Measurements from ENCODE around the gene EEFSEC. TPM values are rescaled to one million over a fixed set of nuclear protein-coding genes. Genes with fewer than 3 reads are reported as not detected.

The EEFSEC gene
- total RNA-seq, 1 experiment from 2014 or later, result 21.3 TPM

DNA sequence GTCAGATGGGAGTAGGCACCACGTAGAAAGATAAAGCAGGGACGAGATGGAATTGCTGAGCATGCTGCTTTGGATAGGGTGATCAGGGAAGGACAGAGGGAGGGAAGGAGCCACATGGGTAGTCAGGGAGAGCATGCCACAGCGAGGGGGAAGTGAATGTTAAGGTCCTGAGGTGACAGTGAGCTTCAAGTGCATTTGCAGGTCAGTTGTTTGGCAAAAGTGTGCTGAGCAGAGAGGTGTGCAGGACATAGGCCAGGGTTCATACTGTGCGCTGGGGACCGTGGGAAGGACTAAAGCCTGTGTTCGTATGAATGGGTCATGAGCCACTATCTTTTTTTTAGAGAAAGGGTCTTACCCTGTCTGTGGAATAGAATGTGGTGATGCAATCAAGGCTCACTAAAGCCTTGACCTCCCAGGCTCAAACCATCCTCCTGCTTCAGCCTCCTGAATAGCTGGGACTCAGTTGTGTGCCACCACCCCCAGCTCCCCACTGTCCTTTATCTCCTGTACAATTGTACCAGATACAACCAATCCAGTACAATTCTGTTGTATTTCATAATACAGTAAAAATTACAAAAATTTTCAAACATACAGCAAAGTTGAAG lies 205.9 kb downstream of the EEFSEC start:
- peak in 1 of 2 experiments; percentile 21 for DNase-seq
- Histone ChIP-seq H3K9me2 (ENCODE audit: insufficient read depth) (no peaks in the 10 kb centered on the region), H4K20me1 (ENCODE audit: insufficient read depth) (no peaks in the 10 kb centered on the region), H3K27me3 (ENCODE audit: insufficient read depth, low read depth) (no peaks in the 10 kb centered on the region), H3F3A (ENCODE audit: insufficient read depth, low read depth) (0 out of 2 replicates have a peak, but pooled peaks cover 5% of the 10 kb centered on the region), H3K36me3 (ENCODE audit: low read depth) (no peaks in the 10 kb centered on the region), H3K4me2 (no peak overlapping the region), H3K4me1 (replicated peaks; ENCODE audit: insufficient read depth) (peaks cover 36% of the 10 kb centered on the region), H3K79me2 (ENCODE audit: low read depth) (no peaks in the 10 kb centered on the region), H3K4me3 (no peak overlapping the region), H3K27ac (no peak overlapping the region), H3K9me3 (ENCODE audit: insufficient read depth, low read depth) (no peaks in the 10 kb centered on the region), H2AFZ (no peak overlapping the region)
- ChIA-PET CTCF (no interaction called here), POLR2A (ENCODE audit: unreplicated experiment) (no interaction called here)
- intact Hi-C loops (cut with micrococcal nuclease; ENCODE audit: unreplicated experiment), result no loop called here
- no TSS peak for BruUV-seq (replicated peaks)
- TF ChIP-seq EZH2 (IDR thresholded peaks at IDR 0.05; ENCODE audit: low read depth), result no peak
- TF ChIP-seq, protein P1, sequence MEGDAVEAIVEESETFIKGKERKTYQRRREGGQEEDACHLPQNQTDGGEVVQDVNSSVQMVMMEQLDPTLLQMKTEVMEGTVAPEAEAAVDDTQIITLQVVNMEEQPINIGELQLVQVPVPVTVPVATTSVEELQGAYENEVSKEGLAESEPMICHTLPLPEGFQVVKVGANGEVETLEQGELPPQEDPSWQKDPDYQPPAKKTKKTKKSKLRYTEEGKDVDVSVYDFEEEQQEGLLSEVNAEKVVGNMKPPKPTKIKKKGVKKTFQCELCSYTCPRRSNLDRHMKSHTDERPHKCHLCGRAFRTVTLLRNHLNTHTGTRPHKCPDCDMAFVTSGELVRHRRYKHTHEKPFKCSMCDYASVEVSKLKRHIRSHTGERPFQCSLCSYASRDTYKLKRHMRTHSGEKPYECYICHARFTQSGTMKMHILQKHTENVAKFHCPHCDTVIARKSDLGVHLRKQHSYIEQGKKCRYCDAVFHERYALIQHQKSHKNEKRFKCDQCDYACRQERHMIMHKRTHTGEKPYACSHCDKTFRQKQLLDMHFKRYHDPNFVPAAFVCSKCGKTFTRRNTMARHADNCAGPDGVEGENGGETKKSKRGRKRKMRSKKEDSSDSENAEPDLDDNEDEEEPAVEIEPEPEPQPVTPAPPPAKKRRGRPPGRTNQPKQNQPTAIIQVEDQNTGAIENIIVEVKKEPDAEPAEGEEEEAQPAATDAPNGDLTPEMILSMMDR (conservative IDR thresholded peaks at IDR 0.05), result no peak

DNA sequence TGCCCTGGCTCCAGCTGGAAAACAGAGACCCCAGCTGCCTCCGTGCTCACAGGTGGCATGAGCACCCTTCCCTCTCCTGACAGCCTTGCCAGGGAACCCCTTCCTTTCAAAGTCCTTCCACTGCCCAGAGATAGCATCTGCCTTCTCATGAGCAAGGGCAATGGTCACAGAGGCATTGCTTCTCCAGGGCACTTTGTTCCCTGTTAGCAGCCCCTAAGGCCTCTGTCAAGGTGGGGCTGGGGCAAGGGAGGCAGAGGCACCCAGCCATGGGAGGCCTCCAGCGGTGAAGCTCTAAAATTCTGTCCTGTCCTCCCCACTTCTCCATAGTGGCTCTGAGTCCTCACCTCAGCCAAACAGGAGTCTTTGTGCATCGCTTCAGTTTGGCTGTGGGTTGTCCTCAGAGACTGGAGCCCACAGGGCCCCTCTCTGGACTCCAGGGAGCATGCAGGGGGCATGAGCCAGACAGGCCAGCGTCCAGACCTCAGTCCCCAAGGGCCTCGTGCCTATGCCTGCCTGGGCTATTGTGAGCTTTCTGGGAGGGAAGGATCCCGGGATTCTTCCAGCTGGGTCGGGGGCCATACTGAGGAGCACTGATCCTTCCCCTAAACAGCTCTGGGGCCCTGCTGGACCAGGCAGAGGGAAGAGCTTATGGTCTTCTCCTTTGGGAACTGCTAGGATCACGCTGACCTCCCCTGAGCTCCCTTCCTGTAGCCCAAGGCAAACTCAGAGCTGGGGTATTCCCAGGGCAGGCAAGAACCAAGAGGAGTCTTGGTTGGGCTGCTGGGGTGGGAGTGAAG lies 206.8 kb downstream of the EEFSEC start:
- ChIA-PET POLR2A (ENCODE audit: unreplicated experiment) (interaction anchor here (0.6 to 0.7 kb wide), 2 partner anchors 12 to 206 kb away, joined by 3 to 7 read pairs; no protein-coding TSS in a partner anchor), CTCF (interaction anchor here (0.6 to 1.4 kb wide), 2 partner anchors 24 to 205 kb away, joined by 3 to 4 read pairs; no protein-coding TSS in a partner anchor)
- Histone ChIP-seq H3K36me3 (ENCODE audit: low read depth) (no peaks in the 10 kb centered on the region), H3K27ac (peak overlapping the region; percentile 26; the same call in 1 of the 2 replicates), H3K9me3 (ENCODE audit: insufficient read depth, low read depth) (no peaks in the 10 kb centered on the region), H3K9me2 (ENCODE audit: insufficient read depth) (no peaks in the 10 kb centered on the region), H2AFZ (no peak overlapping the region), H3K4me1 (replicated peaks; ENCODE audit: insufficient read depth) (peaks cover 36% of the 10 kb centered on the region), H3K4me2 (peak overlapping the region; percentile 41; the same call in 1 of the 2 replicates), H3F3A (ENCODE audit: insufficient read depth, low read depth) (0 out of 2 replicates have a peak, but pooled peaks cover 5% of the 10 kb centered on the region), H3K27me3 (ENCODE audit: insufficient read depth, low read depth) (no peaks in the 10 kb centered on the region), H3K79me2 (ENCODE audit: low read depth) (no peaks in the 10 kb centered on the region), H4K20me1 (ENCODE audit: insufficient read depth) (no peaks in the 10 kb centered on the region), H3K4me3 (no peak overlapping the region)
- intact Hi-C loops (cut with micrococcal nuclease; ENCODE audit: unreplicated experiment), result loop anchor here (2.0 kb wide), 1 partner anchor 57 kb away; no protein-coding TSS in a partner anchor
- BruUV-seq (replicated peaks), result no TSS peak
- peak in 1 of 2 experiments; percentile 11 for DNase-seq
- no peak for TF ChIP-seq EZH2 (IDR thresholded peaks at IDR 0.05; ENCODE audit: low read depth)

DNA sequence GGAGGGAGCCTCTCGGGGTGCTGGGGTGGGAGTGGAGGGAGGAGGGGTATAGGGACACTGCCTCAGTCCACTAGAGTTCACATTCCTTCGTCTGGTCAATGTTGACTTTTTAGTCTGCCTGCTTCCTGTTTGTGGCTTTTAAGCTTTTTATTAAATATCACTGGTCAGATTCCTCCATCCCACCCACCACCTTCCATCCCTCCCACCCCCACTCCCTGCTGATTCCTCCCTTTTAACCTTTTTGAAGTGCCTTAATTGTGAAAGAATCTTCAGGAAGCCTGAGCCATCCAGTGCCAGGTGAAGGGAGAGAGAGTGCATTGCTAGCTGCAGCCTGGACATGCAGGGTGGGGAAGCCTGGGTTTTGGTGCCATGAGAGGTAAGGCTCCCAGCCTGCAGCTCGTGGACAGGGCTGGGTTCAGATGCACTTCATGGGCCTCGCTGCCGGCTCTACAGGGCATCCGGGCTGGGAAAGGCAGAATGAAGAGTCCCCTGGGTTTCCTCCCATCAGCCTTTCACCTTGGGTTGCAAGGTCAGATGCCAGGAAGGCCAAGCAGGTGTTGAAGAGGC lies 207.5 kb downstream of the EEFSEC start:
- peaks cover 37% of the 10 kb centered on the region for H3K4me1 ChIP-seq (replicated peaks; ENCODE audit: insufficient read depth)
- no TSS peak for BruUV-seq (replicated peaks)
- H4K20me1 ChIP-seq (ENCODE audit: insufficient read depth), result no peaks in the 10 kb centered on the region
- POLR2A ChIA-PET (ENCODE audit: unreplicated experiment), result interaction anchor here (0.6 to 0.7 kb wide), 3 partner anchors 13 to 207 kb away, joined by 3 to 7 read pairs (median 3); no protein-coding TSS in a partner anchor
- no peaks in the 10 kb centered on the region for H3K9me3 ChIP-seq (ENCODE audit: insufficient read depth, low read depth)
- H3K27me3 ChIP-seq (ENCODE audit: insufficient read depth, low read depth), result no peaks in the 10 kb centered on the region
- no peak overlapping the region for H2AFZ ChIP-seq
- no peak for TF ChIP-seq EZH2 (IDR thresholded peaks at IDR 0.05; ENCODE audit: low read depth)
- TF ChIP-seq, protein P1 (conservative IDR thresholded peaks at IDR 0.05), result no peak
- 0 out of 2 replicates have a peak, but pooled peaks cover 5% of the 10 kb centered on the region for H3F3A ChIP-seq (ENCODE audit: insufficient read depth, low read depth)
- intact Hi-C loops (cut with micrococcal nuclease; ENCODE audit: unreplicated experiment), result loop anchor here (2.0 kb wide), 1 partner anchor 56 kb away; no protein-coding TSS in a partner anchor
- H3K9me2 ChIP-seq (ENCODE audit: insufficient read depth), result no peaks in the 10 kb centered on the region
- H3K4me3 ChIP-seq, result no peak overlapping the region
- H3K27ac ChIP-seq, result peak overlapping the region; percentile 26
- H3K4me2 ChIP-seq, result peak overlapping the region; percentile 41
- CTCF ChIA-PET, result interaction anchor here (1.4 kb wide), 1 partner anchor 23 kb away, joined by 4 read pairs; no protein-coding TSS in a partner anchor
- no peaks in the 10 kb centered on the region for H3K79me2 ChIP-seq (ENCODE audit: low read depth)
- no peaks in the 10 kb centered on the region for H3K36me3 ChIP-seq (ENCODE audit: low read depth)
- peak in 1 of 2 experiments; percentile 79 for DNase-seq
